ENCODE results near the gene LGALS7B. TPM values are rescaled to one million over a fixed set of nuclear protein-coding genes. Genes with fewer than 3 reads are reported as not detected.

The LGALS7B gene
- total RNA-seq, 1 experiment from 2014 or later: 1.2 TPM

DNA sequence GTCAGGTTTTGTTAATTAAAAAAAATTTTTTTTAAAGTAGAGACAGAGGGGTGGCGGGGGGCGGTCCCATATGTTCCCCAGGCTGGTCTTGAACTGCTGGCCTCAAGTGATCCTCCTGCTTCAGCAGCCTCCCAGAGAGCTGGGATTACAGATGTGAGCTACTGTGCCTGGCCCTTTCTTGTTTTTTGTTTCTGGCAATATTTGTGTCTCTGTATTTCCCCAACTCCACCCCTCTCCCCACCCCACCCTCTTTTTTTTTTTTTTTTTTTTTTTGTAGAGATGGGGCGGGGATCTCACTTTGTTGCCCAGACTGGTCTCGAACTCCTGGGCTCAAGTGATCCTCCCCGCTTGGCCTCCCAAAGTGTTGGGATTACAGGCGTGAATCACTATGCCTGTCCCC is 44.1 kb upstream of the LGALS7B start:
- Mint-ChIP-seq H3K4me3 (no peak overlapping the region), H3K4me1 (no peaks in the 10 kb centered on the region), H3K36me3 (no peaks in the 10 kb centered on the region), H3K9me3 (no peaks in the 10 kb centered on the region), H3K27ac (no peak overlapping the region), H3K27me3 (ENCODE audit: low read depth) (peaks cover 12% of the 10 kb centered on the region)
- POLR2A ChIA-PET: interaction anchor here (1.3 kb wide), 1 partner anchor 186 kb away, joined by 4 read pairs; the partner anchor contains the start of genes MRPS12 and SARS2
- CTCF ChIA-PET: interaction anchor here (1.4 to 2.0 kb wide), 2 partner anchors 25 to 108 kb away, joined by 3 to 11 read pairs; no protein-coding TSS in a partner anchor
- ATAC-seq: no peak
- TF ChIP-seq ZBTB21 (CRISPR knock-in tag; IDR thresholded peaks at IDR 0.05; ENCODE audit: borderline replicate concordance) (no peak), TEAD4 (CRISPR knock-in tag; IDR thresholded peaks at IDR 0.05) (no peak), JUN (CRISPR knock-in tag; IDR thresholded peaks at IDR 0.05) (no peak), CBFB (CRISPR knock-in tag; IDR thresholded peaks at IDR 0.05; ENCODE audit: low read depth) (no peak), NFATC4 (CRISPR knock-in tag; IDR thresholded peaks at IDR 0.05) (no peak), RELA (CRISPR knock-in tag; IDR thresholded peaks at IDR 0.05; ENCODE audit: borderline replicate concordance) (no peak), ESRRA (CRISPR knock-in tag; IDR thresholded peaks at IDR 0.05; ENCODE audit: borderline replicate concordance) (no peak), TEAD1 (CRISPR knock-in tag; IDR thresholded peaks at IDR 0.05) (no peak), ZNF671 (CRISPR knock-in tag; IDR thresholded peaks at IDR 0.05) (no peak), ZNF317 (CRISPR knock-in tag; IDR thresholded peaks at IDR 0.05; ENCODE audit: borderline replicate concordance, low read depth) (no peak), GABPB1 (CRISPR knock-in tag; IDR thresholded peaks at IDR 0.05) (no peak), NFE2L1 (CRISPR knock-in tag; IDR thresholded peaks at IDR 0.05) (no peak), ZNF416 (CRISPR knock-in tag; IDR thresholded peaks at IDR 0.05) (no peak)
- TF ChIP-seq, protein P1, sequence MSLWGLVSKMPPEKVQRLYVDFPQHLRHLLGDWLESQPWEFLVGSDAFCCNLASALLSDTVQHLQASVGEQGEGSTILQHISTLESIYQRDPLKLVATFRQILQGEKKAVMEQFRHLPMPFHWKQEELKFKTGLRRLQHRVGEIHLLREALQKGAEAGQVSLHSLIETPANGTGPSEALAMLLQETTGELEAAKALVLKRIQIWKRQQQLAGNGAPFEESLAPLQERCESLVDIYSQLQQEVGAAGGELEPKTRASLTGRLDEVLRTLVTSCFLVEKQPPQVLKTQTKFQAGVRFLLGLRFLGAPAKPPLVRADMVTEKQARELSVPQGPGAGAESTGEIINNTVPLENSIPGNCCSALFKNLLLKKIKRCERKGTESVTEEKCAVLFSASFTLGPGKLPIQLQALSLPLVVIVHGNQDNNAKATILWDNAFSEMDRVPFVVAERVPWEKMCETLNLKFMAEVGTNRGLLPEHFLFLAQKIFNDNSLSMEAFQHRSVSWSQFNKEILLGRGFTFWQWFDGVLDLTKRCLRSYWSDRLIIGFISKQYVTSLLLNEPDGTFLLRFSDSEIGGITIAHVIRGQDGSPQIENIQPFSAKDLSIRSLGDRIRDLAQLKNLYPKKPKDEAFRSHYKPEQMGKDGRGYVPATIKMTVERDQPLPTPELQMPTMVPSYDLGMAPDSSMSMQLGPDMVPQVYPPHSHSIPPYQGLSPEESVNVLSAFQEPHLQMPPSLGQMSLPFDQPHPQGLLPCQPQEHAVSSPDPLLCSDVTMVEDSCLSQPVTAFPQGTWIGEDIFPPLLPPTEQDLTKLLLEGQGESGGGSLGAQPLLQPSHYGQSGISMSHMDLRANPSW (CRISPR knock-in tag; conservative IDR thresholded peaks at IDR 0.05; ENCODE audit: low read depth): no peak
- TF ChIP-seq, protein P2, sequence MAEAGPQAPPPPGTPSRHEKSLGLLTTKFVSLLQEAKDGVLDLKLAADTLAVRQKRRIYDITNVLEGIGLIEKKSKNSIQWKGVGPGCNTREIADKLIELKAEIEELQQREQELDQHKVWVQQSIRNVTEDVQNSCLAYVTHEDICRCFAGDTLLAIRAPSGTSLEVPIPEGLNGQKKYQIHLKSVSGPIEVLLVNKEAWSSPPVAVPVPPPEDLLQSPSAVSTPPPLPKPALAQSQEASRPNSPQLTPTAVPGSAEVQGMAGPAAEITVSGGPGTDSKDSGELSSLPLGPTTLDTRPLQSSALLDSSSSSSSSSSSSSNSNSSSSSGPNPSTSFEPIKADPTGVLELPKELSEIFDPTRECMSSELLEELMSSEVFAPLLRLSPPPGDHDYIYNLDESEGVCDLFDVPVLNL (CRISPR knock-in tag; IDR thresholded peaks at IDR 0.05; ENCODE audit: borderline replicate concordance, low read depth): no peak
- DNase-seq (ENCODE audit: low spot score): no peak

DNA sequence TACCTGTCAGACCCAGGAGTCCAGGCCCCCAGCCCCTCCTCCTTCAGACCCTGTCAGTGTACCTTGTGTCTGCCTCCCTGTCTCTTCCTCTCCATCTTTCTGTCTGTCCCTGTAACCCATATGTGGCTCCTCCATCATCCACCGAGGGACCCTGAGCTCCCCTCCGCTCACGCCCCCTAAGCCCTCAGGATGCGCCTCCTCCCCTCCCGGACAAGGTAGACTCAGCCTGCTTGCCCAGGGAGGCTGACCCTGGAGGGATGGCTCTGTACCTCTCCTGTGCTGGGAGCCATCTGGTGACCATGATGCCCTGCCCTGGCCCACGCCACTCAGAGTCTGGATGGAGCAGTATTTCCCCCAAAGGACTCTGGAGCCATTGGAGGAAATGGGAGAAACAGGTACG is 43.7 kb upstream of the LGALS7B start:
- no peaks in the 10 kb centered on the region for H3K4me1 Mint-ChIP-seq
- ChIA-PET CTCF (interaction anchor here (1.4 to 2.0 kb wide), 2 partner anchors 24 to 109 kb away, joined by 3 to 11 read pairs; no protein-coding TSS in a partner anchor), POLR2A (no interaction called here)
- DNase-seq (ENCODE audit: low spot score) (no peak), ATAC-seq (peak; percentile 22; the same call in 1 of the 2 replicates)
- H3K27ac Mint-ChIP-seq: no peak overlapping the region
- H3K9me3 Mint-ChIP-seq: no peaks in the 10 kb centered on the region
- no peak overlapping the region for H3K4me3 Mint-ChIP-seq
- H3K27me3 Mint-ChIP-seq (ENCODE audit: low read depth): peaks cover 17% of the 10 kb centered on the region
- H3K36me3 Mint-ChIP-seq: no peaks in the 10 kb centered on the region
- TF ChIP-seq ATF1 (CRISPR knock-in tag; IDR thresholded peaks at IDR 0.05) (no peak), SP1 (CRISPR knock-in tag; conservative IDR thresholded peaks at IDR 0.05) (no peak), NFYB (CRISPR knock-in tag; conservative IDR thresholded peaks at IDR 0.05; ENCODE audit: low read depth) (no peak), GTF2I (CRISPR knock-in tag; conservative IDR thresholded peaks at IDR 0.05) (no peak), CREM (CRISPR knock-in tag; IDR thresholded peaks at IDR 0.05) (no peak), KAT7 (CRISPR knock-in tag; IDR thresholded peaks at IDR 0.05; ENCODE audit: borderline replicate concordance) (no peak)
- TF ChIP-seq, protein P3, sequence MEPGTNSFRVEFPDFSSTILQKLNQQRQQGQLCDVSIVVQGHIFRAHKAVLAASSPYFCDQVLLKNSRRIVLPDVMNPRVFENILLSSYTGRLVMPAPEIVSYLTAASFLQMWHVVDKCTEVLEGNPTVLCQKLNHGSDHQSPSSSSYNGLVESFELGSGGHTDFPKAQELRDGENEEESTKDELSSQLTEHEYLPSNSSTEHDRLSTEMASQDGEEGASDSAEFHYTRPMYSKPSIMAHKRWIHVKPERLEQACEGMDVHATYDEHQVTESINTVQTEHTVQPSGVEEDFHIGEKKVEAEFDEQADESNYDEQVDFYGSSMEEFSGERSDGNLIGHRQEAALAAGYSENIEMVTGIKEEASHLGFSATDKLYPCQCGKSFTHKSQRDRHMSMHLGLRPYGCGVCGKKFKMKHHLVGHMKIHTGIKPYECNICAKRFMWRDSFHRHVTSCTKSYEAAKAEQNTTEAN (CRISPR knock-in tag; IDR thresholded peaks at IDR 0.05): no peak
- TF ChIP-seq, protein P4, sequence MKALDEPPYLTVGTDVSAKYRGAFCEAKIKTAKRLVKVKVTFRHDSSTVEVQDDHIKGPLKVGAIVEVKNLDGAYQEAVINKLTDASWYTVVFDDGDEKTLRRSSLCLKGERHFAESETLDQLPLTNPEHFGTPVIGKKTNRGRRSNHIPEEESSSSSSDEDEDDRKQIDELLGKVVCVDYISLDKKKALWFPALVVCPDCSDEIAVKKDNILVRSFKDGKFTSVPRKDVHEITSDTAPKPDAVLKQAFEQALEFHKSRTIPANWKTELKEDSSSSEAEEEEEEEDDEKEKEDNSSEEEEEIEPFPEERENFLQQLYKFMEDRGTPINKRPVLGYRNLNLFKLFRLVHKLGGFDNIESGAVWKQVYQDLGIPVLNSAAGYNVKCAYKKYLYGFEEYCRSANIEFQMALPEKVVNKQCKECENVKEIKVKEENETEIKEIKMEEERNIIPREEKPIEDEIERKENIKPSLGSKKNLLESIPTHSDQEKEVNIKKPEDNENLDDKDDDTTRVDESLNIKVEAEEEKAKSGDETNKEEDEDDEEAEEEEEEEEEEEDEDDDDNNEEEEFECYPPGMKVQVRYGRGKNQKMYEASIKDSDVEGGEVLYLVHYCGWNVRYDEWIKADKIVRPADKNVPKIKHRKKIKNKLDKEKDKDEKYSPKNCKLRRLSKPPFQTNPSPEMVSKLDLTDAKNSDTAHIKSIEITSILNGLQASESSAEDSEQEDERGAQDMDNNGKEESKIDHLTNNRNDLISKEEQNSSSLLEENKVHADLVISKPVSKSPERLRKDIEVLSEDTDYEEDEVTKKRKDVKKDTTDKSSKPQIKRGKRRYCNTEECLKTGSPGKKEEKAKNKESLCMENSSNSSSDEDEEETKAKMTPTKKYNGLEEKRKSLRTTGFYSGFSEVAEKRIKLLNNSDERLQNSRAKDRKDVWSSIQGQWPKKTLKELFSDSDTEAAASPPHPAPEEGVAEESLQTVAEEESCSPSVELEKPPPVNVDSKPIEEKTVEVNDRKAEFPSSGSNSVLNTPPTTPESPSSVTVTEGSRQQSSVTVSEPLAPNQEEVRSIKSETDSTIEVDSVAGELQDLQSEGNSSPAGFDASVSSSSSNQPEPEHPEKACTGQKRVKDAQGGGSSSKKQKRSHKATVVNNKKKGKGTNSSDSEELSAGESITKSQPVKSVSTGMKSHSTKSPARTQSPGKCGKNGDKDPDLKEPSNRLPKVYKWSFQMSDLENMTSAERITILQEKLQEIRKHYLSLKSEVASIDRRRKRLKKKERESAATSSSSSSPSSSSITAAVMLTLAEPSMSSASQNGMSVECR (CRISPR knock-in tag; IDR thresholded peaks at IDR 0.05; ENCODE audit: borderline replicate concordance): no peak
- TF ChIP-seq, protein P5, sequence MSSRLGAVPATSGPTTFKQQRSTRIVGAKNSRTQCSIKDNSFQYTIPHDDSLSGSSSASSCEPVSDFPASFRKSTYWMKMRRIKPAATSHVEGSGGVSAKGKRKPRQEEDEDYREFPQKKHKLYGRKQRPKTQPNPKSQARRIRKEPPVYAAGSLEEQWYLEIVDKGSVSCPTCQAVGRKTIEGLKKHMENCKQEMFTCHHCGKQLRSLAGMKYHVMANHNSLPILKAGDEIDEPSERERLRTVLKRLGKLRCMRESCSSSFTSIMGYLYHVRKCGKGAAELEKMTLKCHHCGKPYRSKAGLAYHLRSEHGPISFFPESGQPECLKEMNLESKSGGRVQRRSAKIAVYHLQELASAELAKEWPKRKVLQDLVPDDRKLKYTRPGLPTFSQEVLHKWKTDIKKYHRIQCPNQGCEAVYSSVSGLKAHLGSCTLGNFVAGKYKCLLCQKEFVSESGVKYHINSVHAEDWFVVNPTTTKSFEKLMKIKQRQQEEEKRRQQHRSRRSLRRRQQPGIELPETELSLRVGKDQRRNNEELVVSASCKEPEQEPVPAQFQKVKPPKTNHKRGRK (CRISPR knock-in tag; IDR thresholded peaks at IDR 0.05; ENCODE audit: borderline replicate concordance): no peak
- TF ChIP-seq, protein P6, sequence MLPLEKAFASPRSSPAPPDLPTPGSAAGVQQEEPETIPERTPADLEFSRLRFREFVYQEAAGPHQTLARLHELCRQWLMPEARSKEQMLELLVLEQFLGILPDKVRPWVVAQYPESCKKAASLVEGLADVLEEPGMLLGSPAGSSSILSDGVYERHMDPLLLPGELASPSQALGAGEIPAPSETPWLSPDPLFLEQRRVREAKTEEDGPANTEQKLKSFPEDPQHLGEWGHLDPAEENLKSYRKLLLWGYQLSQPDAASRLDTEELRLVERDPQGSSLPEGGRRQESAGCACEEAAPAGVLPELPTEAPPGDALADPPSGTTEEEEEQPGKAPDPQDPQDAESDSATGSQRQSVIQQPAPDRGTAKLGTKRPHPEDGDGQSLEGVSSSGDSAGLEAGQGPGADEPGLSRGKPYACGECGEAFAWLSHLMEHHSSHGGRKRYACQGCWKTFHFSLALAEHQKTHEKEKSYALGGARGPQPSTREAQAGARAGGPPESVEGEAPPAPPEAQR (CRISPR knock-in tag; IDR thresholded peaks at IDR 0.05): no peak
